ENCODE results near the gene RYR2.

GRCh38 chr1:237772009-237772408 lies 730.0 kb downstream of the RYR2 start:
- TF ChIP-seq EP300 (IDR thresholded peaks at IDR 0.05) (no peak), POLR2AphosphoS5 (IDR thresholded peaks at IDR 0.05) (no peak)
